Left hindlimb (tissue), 1 donor: ENCODE results near the gene SMIM36.
"Not testable (repeated sequence)": the region's sequence is repeated elsewhere in the genome, so short reads cannot be mapped to it uniquely, and the experiment has no call there.

Source experiments
- DNase-seq: peaks from one replicate; pipeline ENCODE4 v3.0.0-alpha.2; 2018

The SMIM36 gene

DNA sequence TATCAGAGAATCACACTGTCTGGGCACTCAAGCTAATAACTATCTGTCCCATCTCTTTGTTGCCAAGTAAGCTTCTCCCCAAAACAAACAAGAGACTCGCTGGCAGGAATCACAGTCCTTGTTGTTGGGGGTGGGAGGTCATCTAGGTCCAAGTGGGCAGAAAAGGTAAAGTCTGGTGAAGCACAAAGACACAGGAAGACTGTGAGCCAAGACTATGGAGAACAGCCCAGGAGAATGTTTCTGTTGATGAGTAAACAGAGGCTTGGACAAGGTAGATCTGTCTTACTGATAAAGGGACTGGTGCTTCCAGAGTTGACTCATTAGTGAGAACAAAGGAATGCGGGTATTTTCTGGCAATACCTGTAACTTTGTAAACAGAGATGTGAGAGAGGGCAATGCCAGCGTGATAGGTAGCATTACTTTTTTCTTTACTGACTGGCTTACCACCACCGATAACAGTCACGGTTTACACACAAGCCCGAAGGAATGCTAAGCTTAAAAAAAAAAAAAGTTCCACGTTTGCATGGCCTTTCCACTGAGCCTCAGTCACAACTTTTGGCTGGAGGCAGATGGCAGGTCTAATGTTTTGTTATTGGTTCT, 78.1 kb downstream of the SMIM36 start:
- DNase-seq, result no peak

DNA sequence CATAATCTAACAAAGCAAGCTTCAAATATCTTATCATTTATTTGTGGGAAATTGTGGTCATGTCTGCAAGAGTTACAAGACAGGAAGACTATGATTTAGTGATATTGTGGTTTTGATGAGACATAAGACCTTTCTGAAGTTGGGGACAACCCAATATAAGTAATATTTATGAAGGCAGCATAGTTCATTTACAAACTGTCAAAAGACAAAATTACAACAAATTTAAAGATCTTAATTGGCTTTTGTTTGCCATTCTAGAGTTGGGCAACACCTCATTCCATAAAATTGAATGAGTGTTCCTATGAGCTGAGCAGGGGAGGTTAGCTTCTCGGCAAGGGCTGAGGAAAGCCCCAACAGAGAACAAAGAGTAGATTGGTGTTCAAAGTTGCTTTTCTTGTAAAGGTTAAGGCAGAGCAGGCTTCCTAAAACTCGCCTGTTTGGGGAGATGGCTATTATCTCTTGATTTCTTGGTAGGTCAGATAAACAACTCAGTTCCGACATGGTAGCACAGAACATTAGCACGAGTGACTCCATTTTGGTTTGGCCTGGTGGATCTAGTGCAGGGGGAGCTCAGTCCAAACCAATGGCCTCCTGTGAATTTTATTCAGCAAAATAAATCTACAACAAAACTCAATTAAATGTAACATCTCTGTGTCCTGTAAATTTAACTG, 78.8 kb downstream of the SMIM36 start:
- DNase-seq, result no peak

DNA sequence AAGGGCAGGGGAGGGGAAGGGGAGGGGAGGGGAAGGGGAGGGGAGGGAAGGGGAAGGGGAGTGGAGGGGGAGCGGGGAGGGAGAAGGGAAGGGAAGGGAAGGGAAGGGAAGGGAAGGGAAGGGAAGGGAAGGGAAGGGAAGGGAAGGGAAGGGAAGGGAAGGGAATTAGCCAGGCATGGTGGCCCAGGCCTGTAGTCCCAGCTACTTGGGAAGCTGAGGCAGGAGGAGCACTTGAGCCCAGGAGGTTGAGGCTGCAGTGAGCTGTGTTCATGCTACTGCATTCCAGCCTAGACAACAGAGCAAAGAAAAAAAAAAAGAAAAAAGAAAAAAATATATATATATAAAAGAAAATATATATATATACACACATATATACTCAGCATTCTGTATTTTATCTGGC, 79.3 kb downstream of the SMIM36 start:
- not testable (repeated sequence) for DNase-seq

DNA sequence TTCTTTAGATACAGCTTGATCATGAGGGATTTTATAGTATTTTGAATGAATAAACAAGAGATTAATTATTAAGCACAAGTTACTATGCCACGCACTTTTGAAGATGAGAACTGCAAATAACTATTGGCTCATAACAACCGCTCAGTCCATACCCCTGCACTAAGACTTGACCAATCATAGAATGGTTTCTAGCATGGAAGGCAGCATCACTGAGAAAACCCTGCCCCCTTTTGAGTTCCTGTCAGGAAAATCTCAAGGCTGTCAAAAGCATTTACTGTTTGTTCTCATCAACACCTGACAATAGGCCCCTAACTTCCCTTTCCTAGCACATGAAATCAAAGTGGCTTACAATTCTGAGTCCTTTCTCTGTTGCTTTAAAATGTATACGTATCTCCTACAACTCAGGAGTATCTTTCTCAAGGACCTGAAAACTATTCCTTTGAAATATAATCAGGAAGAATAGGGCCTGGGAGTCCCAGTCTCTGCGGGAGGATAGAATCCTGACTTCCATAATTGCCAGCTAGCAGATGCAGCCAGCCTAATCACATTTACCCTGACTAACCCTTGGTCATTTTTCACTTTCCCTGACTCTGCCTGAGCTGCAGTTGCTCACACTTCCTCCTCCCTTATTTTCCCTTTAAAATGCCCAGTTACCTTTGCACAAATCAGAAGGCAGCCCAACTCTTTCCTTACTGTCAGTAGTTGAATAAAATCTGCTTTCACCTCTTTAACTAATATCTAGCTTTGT, 80.5 kb downstream of the SMIM36 start:
- no peak for DNase-seq

DNA sequence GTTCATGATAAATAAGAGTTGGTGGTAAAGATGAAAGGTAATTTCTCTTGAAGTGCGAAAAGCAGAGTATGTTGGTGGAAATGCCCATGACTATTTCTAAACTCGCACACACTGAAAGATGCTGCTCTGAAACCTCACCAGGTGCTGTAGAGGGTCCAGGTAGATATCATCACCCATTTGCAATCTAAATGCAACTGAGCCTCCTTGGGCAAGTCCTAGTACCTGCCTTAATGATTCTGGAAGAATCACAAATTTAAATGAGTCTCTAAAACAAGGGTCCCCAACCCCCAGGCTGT, 83.7 kb downstream of the SMIM36 start:
- no peak for DNase-seq

DNA sequence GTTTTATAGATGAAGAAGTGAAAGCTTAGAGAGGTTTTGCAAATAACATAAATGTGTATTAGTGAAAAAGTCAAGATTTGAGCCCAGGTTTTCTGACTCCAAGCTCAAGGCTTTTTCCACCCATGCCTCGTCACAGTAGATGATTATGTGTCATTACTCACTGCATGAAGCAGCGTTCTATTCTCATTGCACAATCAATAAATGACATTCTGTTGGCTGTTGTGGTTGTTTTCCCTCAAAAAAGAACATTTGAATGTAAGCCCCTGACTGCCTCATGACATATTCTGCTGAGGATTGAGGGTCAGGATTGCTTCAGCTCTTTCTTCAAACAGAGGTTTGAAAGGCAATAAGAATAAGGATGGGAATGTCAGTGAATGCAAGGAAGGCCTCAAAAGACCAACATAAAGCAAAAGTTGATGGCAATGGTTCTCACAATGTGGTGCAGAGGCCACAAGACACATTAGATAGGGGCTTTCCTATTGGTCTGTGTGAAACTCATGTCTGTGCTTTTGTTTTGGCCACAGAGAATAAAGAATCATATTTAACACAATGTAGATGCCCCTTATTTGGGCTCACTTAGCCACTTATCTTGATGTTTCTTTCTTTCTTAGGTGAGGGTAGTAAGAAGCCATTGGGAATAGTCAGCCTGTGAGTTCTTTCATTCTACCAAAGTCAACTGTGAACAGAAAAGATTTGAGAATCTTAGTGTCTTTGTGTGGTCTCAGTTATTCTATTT, 84.2 kb downstream of the SMIM36 start:
- DNase-seq, result no peak

DNA sequence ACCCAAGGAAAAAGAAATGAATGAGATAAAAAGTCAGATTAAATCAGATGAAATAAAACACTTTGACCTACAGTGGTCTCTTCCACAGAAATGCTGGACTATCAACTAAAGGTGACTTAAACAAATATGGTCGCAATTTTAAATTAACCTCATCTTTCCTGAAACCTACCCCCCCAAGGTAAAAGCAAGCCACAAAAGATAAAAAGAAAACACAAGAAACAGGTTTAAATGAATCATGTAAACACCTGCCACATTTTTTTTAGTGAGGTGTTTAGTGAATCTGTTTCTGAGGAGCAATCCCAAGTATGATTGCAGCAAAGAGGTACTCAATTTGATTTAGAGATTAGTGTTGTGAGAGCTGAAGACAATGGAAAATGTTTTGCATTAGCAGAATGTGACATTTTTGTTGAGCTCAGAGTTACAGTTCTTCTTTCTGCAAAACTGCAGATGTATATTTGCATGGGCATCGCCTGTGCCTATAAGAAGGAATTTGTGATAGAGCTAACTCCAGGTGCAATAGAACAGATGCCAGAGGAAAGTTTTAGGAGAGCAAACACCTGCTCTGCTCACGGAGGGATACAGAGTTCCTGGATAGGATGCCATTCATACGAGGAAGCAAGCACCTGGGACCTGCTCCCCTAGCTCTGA, 86.2 kb downstream of the SMIM36 start:
- no peak for DNase-seq

DNA sequence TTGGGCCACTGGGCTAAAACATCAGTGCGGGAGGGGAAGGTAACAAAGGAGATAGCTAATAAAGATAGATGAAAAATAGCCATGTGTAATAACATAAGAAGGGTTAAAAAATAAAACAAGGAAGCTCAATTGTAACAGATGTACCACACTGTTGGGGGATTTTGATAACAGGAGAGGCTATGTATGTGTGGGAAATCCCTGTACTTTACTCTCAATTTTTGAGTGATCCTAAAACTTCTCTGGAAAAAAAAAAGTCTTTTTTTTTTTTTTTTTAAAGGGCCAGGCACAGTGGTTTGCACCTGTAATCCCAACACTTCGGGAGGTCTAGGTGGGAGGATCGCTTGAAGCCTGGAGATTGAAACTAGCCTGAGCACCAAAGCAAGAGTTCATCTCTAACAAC, 87.7 kb downstream of the SMIM36 start:
- DNase-seq, result no peak

DNA sequence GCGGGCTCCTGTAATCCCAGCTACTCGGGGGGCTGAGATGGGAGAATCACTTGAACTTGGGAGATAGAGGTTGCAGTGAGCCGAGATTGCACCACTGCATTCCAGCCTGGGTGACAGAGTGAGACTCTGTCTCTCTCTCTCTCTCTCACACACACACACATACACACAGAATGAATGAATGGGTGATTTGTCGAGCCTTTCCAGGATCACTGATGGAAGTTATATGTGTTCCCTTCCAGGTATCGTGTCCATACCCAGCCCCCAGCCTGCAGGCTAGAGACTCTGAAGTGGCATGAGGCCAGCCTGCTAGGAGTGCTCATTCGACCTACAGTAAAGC, 88.5 kb downstream of the SMIM36 start:
- DNase-seq, result not testable (repeated sequence)

DNA sequence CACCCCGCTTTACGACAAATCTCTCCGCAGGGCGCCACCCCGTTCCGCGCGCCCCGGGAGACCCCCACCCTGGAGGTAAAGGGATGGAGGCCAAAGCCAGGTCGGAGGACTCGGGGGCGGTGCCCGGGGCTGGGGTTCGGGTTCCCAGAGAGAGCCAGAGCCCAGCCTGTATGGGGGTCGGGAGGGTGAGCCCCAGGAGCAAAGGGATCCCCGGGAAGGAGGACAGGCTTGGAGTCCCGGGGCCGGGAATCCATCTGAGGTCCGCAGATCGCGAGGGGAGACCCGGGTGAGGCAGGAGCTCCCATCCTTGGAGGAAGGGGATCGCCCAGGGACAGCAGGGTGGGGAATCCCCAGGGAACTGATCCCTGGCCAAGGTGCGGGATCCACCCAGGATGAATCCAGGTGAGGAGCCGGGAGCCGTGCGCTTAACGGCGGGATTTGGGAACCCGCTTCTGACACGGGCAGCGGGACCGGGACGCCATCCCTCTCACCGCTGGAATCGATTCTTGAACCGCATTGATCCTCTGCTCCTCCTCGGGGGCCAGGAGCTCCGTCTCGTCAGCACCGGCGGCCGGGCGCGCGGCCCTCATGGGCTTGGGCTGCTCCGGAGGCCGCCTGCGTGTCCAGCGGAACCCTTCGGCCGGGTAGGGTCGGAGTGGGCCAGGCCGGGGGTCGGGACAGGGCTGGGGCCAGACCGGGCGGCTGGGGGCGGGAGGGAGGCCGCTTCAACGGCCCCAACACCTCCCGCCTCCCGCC, 89.9 kb downstream of the SMIM36 start, which contains the start of gene MMD:
Gene MMD (minus strand): TSS at position 657 of the 756 bp plus-strand sequence. CDS start 140 bp downstream, at position 517.
- DNase-seq, result peak; percentile 52

DNA sequence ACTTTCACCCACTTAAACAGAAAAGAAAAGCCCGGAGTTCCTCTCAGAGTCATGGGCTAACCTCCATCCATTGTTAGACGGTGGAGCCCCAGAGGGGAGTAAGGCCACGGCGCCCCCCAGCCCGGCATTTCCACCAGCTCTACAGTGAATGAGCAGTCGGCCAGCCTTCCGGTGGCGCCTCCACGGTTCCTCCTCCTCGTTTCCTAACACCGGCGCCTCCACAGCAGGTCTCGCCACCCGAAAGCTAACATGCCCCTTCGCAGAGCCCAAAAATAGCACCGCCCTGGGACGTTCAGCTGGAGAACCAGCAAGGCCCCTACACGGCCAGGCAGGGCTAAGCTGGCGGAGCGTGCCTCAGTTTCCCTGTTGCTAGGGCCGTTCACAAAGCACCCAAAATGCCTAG, 90.5 kb downstream of the SMIM36 start:
- peak; percentile 49 for DNase-seq

DNA sequence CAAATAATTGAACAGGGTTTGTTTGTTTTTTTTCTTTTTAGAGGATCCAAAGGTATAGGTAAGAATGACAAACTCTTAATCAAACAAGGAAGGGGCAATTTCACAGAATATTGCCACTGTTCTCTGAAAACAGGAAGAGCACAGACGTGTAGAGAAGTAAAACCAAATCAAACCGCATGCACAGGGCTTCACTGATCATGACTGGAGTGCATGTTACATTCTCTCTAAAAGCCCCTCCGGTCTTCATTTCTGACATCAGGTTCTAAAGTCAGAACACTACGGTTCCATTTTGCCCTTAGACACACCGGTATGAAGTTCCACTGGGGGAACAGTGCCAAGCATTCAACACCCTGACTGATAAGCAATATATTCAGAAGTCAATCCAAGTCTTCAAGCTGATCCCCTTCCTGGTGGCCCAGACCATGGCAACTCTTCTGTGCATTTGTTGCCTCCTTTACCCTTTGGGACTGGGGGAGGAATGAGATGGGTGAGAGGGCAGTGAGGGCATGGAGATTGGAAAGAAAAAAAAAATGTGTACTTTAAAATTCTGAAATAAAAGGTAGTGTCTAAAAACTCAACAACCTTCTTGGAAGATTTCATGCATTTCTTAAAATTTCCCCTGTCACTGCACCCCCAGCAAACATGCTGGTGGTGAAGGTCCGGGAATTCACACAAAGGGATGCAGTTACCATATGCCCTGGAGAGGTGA, 91.0 kb downstream of the SMIM36 start:
- DNase-seq, result no peak

DNA sequence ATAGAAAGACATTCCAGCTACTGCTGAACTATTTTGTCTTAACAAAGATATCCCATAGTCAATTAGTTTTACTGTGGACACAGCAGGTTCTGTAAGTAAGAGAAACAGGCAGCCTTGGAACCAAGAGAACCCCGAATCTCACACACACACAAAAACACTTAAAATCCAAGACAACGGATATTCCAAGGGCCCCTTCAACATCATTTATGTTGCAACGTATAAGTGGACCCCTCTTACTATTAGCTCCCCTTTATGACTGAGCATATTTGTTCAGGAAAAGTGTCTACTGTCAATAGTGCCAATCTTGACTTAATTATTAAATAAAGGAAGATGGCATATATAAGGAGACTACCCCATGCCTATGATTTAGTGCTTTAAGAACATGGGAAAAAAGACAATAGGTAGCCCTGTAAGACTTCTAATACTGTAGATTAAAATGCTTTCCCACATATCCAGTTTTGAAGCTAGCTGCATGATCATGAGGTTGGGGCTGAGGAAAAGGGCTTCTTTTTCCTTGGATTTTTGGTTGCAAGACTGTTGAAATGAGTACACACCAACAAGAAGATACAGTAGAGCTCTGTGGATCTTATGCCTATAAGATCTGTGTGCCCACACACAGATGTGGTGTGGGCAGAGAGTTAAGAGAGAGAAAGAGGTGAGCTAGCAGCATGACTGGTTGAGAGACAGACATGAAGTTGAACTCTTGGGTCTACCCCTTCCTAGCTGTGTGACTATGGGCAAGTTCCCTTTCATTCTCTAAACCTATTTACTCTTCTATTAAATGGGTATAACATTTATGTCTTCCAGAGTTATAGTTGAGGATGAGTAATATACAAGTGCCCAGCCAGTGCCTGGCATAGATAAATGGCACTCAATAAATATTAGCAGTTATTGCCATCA, 92.6 kb downstream of the SMIM36 start:
- no peak for DNase-seq

DNA sequence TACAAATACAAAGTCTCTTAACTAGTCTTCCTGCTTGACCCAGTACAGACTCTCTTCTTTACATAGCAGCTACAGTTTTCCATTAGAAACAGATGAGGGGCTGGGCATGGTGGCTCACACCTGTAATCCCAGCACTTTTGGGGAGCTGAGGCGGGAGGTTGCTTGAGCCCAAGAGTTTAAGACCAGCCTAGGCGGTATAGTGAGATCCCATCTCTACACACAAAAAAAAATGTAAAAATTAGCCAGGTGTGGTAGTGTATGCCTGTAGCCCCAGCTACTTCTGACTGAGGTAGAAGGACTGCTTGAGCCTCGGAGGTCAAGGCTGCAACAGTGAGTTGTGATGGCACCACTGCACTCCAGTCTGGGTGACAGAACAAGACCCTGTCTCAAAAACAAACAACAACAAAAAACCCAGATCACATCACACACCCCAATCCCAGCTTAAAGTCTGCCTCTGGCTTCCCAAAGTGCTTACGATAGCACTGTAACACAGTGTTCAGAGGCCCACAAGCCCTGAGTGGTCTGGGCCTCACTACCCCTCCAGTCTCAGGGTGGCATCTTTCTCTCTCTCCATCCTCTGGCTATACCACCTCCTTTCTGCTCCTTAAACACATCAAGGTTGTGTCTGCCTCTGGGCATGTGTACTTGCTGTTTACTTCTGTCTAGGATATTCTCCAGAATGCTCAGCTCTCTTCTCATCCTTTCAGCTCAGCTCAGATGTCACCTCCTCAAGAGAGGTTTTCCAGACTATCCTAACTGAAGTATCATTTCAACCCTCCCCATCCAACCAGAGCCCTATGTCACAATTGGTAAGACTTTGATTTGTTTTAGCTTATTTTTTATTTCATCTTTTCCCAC, 93.6 kb downstream of the SMIM36 start:
- no peak for DNase-seq

DNA sequence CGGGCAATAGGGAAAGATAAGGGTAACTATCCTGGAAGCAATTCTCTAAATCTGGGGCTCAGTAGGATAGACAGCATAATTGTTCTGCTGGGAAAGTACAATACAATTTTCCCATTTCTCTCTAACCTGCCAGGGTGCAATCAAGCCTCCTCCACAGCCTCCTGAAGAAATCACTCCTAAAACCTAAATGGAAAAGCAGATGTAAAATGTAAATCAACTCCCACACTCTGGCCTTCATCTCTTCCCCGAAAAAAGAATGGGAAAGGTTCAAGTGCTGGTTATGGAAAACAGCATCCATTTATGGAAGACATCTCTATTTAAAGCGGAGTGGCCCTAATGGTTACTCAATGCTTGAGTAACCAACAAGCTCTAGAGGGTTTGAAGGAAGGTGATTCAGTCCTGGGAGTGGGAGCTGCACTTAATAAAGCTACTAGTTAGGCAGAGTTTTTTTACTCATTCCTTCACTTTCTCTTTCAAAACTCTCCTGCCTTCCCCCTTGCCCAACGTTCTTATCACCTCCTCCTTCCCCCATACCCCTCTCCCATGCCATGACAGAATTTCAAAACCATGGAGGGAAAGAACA, 94.7 kb downstream of the SMIM36 start:
- DNase-seq, result no peak

DNA sequence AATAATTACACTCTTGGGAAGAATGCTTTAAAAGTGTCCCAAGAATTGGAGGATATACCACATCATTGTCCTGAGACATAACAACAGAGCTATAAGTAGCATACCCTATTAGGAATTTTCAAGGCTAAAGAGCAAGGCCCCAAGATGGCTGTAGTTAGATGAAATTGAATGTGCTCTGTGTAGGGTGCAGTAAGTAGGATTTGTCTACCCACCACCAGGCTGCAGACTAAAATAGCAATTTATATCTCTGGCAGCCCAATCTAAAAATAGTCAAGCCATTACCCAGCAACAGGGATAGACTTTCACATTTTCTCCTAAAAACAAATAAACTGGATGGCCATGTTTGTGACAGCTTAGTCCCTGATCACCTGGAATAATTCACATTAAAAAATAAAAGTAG, 95.3 kb downstream of the SMIM36 start:
- no peak for DNase-seq

DNA sequence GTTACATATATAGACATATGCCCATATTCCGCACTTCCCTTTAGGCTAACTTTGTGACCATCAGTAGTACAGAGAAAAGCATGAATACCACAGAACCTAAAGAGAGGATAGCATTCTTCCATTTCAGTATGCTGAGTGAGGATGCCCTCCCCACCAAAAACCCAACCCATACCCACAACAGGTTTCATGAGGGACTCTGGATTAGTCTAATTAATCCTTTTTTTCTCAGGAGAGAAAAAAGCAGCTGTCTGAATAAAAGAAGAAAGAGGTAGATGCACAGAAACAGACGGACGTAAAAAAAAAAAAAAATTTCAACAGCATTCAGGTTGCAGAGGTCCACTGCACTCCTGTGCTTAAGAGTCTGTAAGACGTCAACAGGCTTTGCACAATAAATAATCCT, 96.3 kb downstream of the SMIM36 start:
- no peak for DNase-seq

DNA sequence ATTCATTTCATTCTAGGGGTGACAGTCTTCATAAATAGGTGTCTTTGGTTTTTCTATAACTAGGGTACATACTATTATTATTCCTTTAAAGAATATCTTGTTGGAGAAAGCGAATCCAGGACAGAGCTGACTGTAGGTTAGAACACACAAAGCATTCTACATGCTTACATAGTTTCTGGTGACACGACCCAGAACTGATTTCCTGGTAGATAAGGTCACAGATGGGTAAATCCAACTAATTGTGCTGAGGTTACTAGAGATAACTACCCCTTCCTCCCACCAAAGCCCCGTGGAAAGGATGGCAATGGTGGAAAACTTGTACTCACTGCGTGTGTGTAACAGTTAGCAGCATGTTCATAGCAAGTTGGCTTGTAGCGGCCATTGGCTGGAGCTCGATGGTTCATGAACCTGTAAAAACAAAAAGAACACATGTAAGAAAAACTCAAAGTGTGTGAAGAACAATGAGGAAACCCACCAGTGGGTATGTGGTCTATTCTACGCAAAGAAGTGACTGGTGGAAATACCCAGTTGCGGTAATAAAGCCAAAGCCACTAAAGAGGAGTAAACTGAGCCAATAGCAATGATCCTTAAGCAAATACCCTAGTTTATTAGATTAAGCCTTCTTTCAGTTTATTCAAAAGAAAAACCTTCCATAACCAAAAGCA, 97.3 kb downstream of the SMIM36 start:
- no peak for DNase-seq

DNA sequence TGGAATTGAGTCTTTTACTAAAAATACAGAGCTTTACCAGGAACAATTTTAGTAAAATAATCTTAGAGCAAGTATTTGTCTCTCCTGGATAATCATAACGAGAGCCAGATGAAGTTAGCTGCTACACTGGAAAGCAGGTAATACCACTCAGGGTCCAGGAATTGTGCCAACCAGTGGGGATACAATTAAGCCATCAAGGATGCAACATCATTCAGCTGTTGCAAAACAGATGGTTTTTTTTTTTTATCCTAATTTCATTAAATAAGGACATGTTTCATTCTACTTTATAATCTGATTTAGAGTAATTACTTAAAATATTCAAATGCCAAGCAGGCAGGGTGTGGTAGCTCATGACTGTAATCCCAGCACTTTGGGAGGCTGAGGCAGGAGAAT, 99.8 kb downstream of the SMIM36 start:
- DNase-seq, result no peak
